HepG2 (cell line): Measurements from ENCODE around the gene LRFN2. TPM values are rescaled to one million over a fixed set of nuclear protein-coding genes. Genes with fewer than 3 reads are reported as not detected.

Source experiments
- ATAC-seq: fragments of 200-7000 bp; cut with Tn5 transposase; 3 replicates; pipeline ENCODE4 v1.9.1; 2020; ENCODE audit warnings: mild to moderate bottlenecking, moderate library complexity
- BruUV-seq: library from RNA; stranded (reverse); fragments of 400-500 nt; replicated peaks from 2 replicates; lab custom pipeline; 2021; lab: Mats Ljungman, UMichigan
- CTCF ChIA-PET: fragments of 300-600 bp; formaldehyde crosslinking; extraction: SDS; loops from one replicate; lab custom pipeline; 2021; ENCODE audit warnings: low total read pairs, inconsistent platforms, low intra/inter-chr PET ratio; lab: Yijun Ruan, JAX
- POLR2A ChIA-PET: fragments of 350-600 bp; sonication (Branson Sonifier 250); formaldehyde crosslinking; loops from one replicate; lab custom pipeline; 2020; ENCODE audit warnings: antibody characterized with exemption, inconsistent platforms; lab: Yijun Ruan, JAX
- DNase-seq: peaks from one replicate; pipeline ENCODE4 v3.0.0-alpha.2; 2015; ENCODE audit warnings: low spot score
- FAIRE-seq: peaks from 3 replicates; lab custom pipeline; 2011; peaks lifted over from hg19 to GRCh38; lab: Jason Lieb, UNC
- H2AFZ ChIP-seq: one replicate; pipeline ENCODE4 v1.6.1; 2011; ENCODE audit warnings: low read length, inconsistent platforms
- H3K27ac ChIP-seq: fragments of 300-600 bp; 3 replicates; pipeline ENCODE4 v1.8.0; 2011; ENCODE audit warnings: mixed run types, mild to moderate bottlenecking, mixed read lengths, low read length, inconsistent platforms; ENCODE audit not compliant: insufficient read depth; ENCODE audit errors: extremely low read length
- H3K27me3 ChIP-seq, 2 experiments: fragments of 200-600 bp in 1 of 2; 2 replicates in 1 of 2; 3 replicates in 1 of 2; pipeline versions ENCODE4 v1.6.0 to v1.8.0; 2011; ENCODE audit warnings: low read length in 2 of 2, mild to moderate bottlenecking in 2 of 2, moderate library complexity in 2 of 2, inconsistent platforms in 1 of 2; ENCODE audit not compliant: insufficient read depth in 2 of 2, control insufficient read depth in 1 of 2
- H3K36me3 ChIP-seq, 2 experiments: fragments of 200-600 bp in 1 of 2; replicated peaks in 1 of 2; 2 replicates in 1 of 2; 3 replicates in 1 of 2; pipeline versions ENCODE4 v1.5.1 to v1.8.0; 2011; ENCODE audit warnings: low read length in 2 of 2, inconsistent platforms in 1 of 2; ENCODE audit not compliant: insufficient read depth in 2 of 2, control insufficient read depth in 1 of 2
- H3K4me1 ChIP-seq: 2 replicates; pipeline ENCODE4 v1.5.1; 2012; ENCODE audit warnings: low read length, inconsistent platforms; ENCODE audit not compliant: insufficient read depth
- H3K4me2 ChIP-seq: 2 replicates; pipeline ENCODE4 v1.6.0; 2011; ENCODE audit warnings: low read depth, low read length, inconsistent platforms
- H3K4me3 ChIP-seq, 3 experiments: fragments of 200-600 bp in 1 of 3; sonication (generic), shearing (Covaris generic) in 1 of 3; replicated peaks in 1 of 3; 2 replicates each; pipeline ENCODE4 v1.5.1; 2011 to 2016; ENCODE audit warnings: low read length in 3 of 3, inconsistent platforms in 2 of 3, low read depth in 2 of 3, mild to moderate bottlenecking in 2 of 3, control low read depth in 1 of 3, mixed read lengths in 1 of 3; ENCODE audit not compliant: insufficient read depth in 1 of 3
- H3K79me2 ChIP-seq: one replicate; pipeline ENCODE4 v1.6.1; 2011; ENCODE audit warnings: low read length, inconsistent platforms; ENCODE audit not compliant: insufficient read depth
- H3K9ac ChIP-seq: 2 replicates; pipeline ENCODE4 v1.6.0; 2011; ENCODE audit warnings: mild to moderate bottlenecking, low read depth, low read length, inconsistent platforms; ENCODE audit not compliant: insufficient read depth
- H3K9me3 ChIP-seq: 2 replicates; pipeline ENCODE4 v1.5.1; 2012; ENCODE audit warnings: mild to moderate bottlenecking, low read length
- H4K20me1 ChIP-seq: 2 replicates; pipeline ENCODE4 v1.6.0; 2011; ENCODE audit warnings: inconsistent platforms, mild to moderate bottlenecking, low read length, moderate library complexity; ENCODE audit not compliant: insufficient read depth
- AHR ChIP-seq: IDR thresholded peaks from 2 replicates; pipeline ENCODE4 v1.6.1; 2018; ENCODE audit warnings: missing genetic modification reagents, missing compliant biosample characterization
- ARHGAP35 ChIP-seq: sonication (generic); formaldehyde crosslinking; IDR thresholded peaks from 2 replicates; pipeline ENCODE4 v1.9.0; 2022; ENCODE audit warnings: mild to moderate bottlenecking, inconsistent platforms, moderate library complexity, missing genetic modification reagents, borderline replicate concordance
- FOXK1 ChIP-seq: sonication (generic); formaldehyde crosslinking; IDR thresholded peaks from 2 replicates; pipeline ENCODE4 v1.4.0; 2020; ENCODE audit warnings: low read depth, missing genetic modification reagents, borderline replicate concordance
- FOXO1 ChIP-seq: sonication (generic); formaldehyde crosslinking; IDR thresholded peaks from 2 replicates; pipeline ENCODE4 v1.4.0; 2020; ENCODE audit warnings: missing genetic modification reagents
- GATAD2A ChIP-seq: IDR thresholded peaks from 2 replicates; pipeline ENCODE4 v1.6.1; 2016
- NONO ChIP-seq, 2 experiments: fragments of 450-650 bp in 1 of 2; sonication (generic) in 1 of 2; formaldehyde crosslinking in 1 of 2; IDR thresholded peaks in 1 of 2; conservative IDR thresholded peaks in 1 of 2; 2 replicates each; pipeline versions ENCODE4 v1.6.1 to v1.8.0; 2017 to 2022; ENCODE audit warnings: mild to moderate bottlenecking in 1 of 2, missing genetic modification reagents in 1 of 2, moderate library complexity in 1 of 2
- NR2C2 ChIP-seq: sonication (generic); formaldehyde crosslinking; IDR thresholded peaks from 2 replicates; pipeline ENCODE4 v1.4.0; 2020; ENCODE audit warnings: missing genetic modification reagents, mild to moderate bottlenecking, moderate library complexity, borderline replicate concordance
- PHF21A ChIP-seq: sonication (generic); formaldehyde crosslinking; IDR thresholded peaks from 2 replicates; pipeline ENCODE4 v1.5.0; 2020; ENCODE audit warnings: mild to moderate bottlenecking, missing genetic modification reagents
- RBAK ChIP-seq: sonication (generic); formaldehyde crosslinking; IDR thresholded peaks from 2 replicates; pipeline ENCODE4 v1.5.1; 2020; ENCODE audit warnings: mild to moderate bottlenecking, missing genetic modification reagents
- SP2 ChIP-seq: sonication (generic); formaldehyde crosslinking; IDR thresholded peaks from 2 replicates; pipeline ENCODE4 v1.5.1; 2020; ENCODE audit warnings: mild to moderate bottlenecking, missing genetic modification reagents
- TMF1 ChIP-seq: sonication (generic); formaldehyde crosslinking; IDR thresholded peaks from 2 replicates; pipeline ENCODE4 v1.8.1; 2022; ENCODE audit warnings: low read depth, missing genetic modification reagents
- ZMYM4 ChIP-seq: sonication (generic); formaldehyde crosslinking; IDR thresholded peaks from 2 replicates; pipeline ENCODE4 v1.8.1; 2023; ENCODE audit warnings: mild to moderate bottlenecking, missing genetic modification reagents
- ZNF296 ChIP-seq: sonication (generic); formaldehyde crosslinking; conservative IDR thresholded peaks from 2 replicates; pipeline ENCODE4 v1.5.0; 2020; ENCODE audit warnings: mild to moderate bottlenecking, missing genetic modification reagents
- ZNF33B ChIP-seq: sonication (generic); formaldehyde crosslinking; IDR thresholded peaks from 2 replicates; pipeline ENCODE4 v1.5.1; 2020; ENCODE audit warnings: mild to moderate bottlenecking, missing genetic modification reagents
- ZNF629 ChIP-seq: sonication (generic); formaldehyde crosslinking; conservative IDR thresholded peaks from 2 replicates; pipeline ENCODE4 v1.5.0; 2020; ENCODE audit warnings: missing genetic modification reagents
- ZNF768 ChIP-seq: sonication (generic); formaldehyde crosslinking; IDR thresholded peaks from 2 replicates; pipeline ENCODE4 v1.4.0; 2020; ENCODE audit warnings: missing genetic modification reagents
- WGBS: methylation state at CpG from one replicate; pipeline ENCODE4 v1.1.6; 2017; ENCODE audit warnings: low lambda C conversion rate; 5-methylcytosine and 5-hydroxymethylcytosine counted together
- in situ Hi-C: cut with HindIII; loops from 2 replicates; pipeline ENCODE4 v1.10.0; 2017; ENCODE audit warnings: low pct_unique_long_range_greater_than_20kb; ENCODE audit not compliant: extremely low pct_ligation_motif_present
- intact Hi-C: fragments of 100-400 bp; cut with micrococcal nuclease; formaldehyde crosslinking; loops from one replicate; pipeline ENCODE4 v1.10.0; 2022; ENCODE audit not compliant: unreplicated experiment
- polyA plus RNA-seq, 8 experiments: library from polyadenylated mRNA; depleted of rRNA in 3 of 8; stranded (reverse) in 7 of 8; unstranded in 1 of 8; fragments of >200 nt; fragmentation: Illumina TruSeq in 4 of 8; extraction: Trizol in 4 of 8; gene quantifications; 2 replicates each; pipeline versions ENCODE4 v1.2.1 to v1.2.3, GENCODE V29; 2011 to 2016; ENCODE audit warnings: low read depth in 4 of 8, missing spikeins in 1 of 8, mixed read lengths in 1 of 8; ENCODE audit not compliant: insufficient read depth in 1 of 8
- total RNA-seq, 5 experiments: library from RNA; depleted of rRNA; stranded (reverse); fragments of >200 nt; fragmentation: Illumina TruSeq; extraction: Trizol; gene quantifications; 2 replicates each; pipeline ENCODE4 v1.2.3, GENCODE V29; 2016; ENCODE audit warnings: low read depth in 1 of 5
- TF ChIP-seq, protein P1 (sequence below): sonication (generic); formaldehyde crosslinking; IDR thresholded peaks from 2 replicates; pipeline ENCODE4; 2020; ENCODE audit warnings: missing genetic modification reagents, mild to moderate bottlenecking, borderline replicate concordance

The LRFN2 gene
- total and polyA plus RNA-seq, 2 of the 13 experiments (the other 11 are each of a cell fraction or from before 2014, with no cell fraction given), result not detected

DNA sequence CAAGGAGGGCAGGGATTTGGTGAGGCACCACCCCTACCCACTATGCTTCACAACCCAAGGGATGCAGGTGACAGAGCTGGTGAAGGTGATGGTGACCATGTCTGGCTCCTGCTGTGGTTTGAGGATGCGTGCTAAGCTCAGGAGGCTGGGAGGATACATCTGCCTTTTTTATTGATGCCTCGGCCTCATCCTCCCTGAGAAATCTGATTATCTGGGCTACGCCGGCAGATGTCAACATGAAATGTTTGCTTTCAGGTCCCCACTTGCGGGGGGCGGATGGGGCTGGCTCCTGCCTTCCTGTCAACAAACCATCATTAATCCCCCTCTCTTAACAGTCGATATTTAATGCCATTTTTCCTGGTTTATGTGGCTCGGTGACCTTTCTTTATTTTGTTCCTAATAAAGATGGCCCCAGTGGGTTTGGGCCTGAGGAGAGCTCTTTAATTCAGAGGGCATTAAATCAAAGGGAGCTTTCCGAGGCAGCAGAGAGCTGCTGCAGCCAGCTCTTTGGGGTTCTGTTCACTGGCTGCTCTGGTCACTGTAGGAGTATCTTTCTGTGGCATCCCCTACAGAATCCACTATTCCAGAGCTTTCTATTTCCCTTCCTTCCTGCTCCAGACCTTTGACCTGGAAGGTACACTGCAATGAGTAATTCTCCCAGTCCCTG lies 33.5 kb upstream of the LRFN2 start (continued):
- TF ChIP-seq, protein P1, sequence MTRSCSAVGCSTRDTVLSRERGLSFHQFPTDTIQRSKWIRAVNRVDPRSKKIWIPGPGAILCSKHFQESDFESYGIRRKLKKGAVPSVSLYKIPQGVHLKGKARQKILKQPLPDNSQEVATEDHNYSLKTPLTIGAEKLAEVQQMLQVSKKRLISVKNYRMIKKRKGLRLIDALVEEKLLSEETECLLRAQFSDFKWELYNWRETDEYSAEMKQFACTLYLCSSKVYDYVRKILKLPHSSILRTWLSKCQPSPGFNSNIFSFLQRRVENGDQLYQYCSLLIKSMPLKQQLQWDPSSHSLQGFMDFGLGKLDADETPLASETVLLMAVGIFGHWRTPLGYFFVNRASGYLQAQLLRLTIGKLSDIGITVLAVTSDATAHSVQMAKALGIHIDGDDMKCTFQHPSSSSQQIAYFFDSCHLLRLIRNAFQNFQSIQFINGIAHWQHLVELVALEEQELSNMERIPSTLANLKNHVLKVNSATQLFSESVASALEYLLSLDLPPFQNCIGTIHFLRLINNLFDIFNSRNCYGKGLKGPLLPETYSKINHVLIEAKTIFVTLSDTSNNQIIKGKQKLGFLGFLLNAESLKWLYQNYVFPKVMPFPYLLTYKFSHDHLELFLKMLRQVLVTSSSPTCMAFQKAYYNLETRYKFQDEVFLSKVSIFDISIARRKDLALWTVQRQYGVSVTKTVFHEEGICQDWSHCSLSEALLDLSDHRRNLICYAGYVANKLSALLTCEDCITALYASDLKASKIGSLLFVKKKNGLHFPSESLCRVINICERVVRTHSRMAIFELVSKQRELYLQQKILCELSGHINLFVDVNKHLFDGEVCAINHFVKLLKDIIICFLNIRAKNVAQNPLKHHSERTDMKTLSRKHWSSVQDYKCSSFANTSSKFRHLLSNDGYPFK (CRISPR knock-in tag), result no peak
- TF ChIP-seq GATAD2A (CRISPR knock-in tag) (no peak), AHR (CRISPR knock-in tag) (no peak), ZNF33B (CRISPR knock-in tag) (no peak), ZMYM4 (CRISPR knock-in tag) (no peak), PHF21A (no peak), FOXK1 (CRISPR knock-in tag) (no peak)

DNA sequence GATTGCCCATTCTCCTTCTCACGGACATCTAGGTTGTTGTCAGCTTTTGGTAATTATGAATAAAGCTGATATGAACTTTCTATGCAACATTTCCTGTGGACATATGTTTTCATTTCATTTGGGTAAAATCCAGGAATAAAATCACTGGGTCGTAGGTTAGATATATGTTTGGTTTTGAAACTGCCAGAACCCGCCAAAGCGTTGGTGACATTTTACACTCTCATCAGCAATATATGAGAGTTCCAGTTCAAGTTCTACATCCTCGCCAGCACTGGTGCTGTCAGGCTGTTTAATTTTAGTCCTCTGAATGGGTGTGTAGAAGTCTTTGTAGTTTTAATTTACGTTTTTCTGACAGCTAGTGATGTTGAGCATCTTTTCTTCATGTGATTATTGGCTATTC lies 27.5 kb upstream of the LRFN2 start:
- in situ Hi-C loops, result no loop called here
- H3K79me2 ChIP-seq, result no peaks in the 10 kb centered on the region
- H4K20me1 ChIP-seq, result no peaks in the 10 kb centered on the region
- no TSS peak for BruUV-seq
- H3K9ac ChIP-seq, result no peak overlapping the region
- no peaks in the 10 kb centered on the region for H3K9me3 ChIP-seq
- H3K4me2 ChIP-seq, result no peak overlapping the region
- no peaks in the 10 kb centered on the region for H3K36me3 ChIP-seq
- H3K27me3 ChIP-seq, result peaks cover 0 to 5% of the 10 kb centered on the region in 2 experiments; a peak in 1 of 5 replicates
- 26% methylated on average over 6 of the region's 6 CpGs for WGBS
- H3K4me1 ChIP-seq, result no peaks in the 10 kb centered on the region
- no peak overlapping the region for H2AFZ ChIP-seq
- no peak overlapping the region for H3K27ac ChIP-seq
- FAIRE-seq (no peak), ATAC-seq (no peak), DNase-seq (no peak)
- TF ChIP-seq SP2 (CRISPR knock-in tag) (no peak), ARHGAP35 (CRISPR knock-in tag) (no peak), TMF1 (CRISPR knock-in tag) (no peak), NONO (IDR thresholded peaks at IDR 0.05) (no peak), NONO (CRISPR knock-in tag; conservative IDR thresholded peaks at IDR 0.05) (no peak), ZNF768 (no peak), ZNF296 (CRISPR knock-in tag) (no peak), RBAK (CRISPR knock-in tag) (no peak), NR2C2 (CRISPR knock-in tag) (no peak), ZNF629 (no peak), FOXO1 (CRISPR knock-in tag) (no peak)
- CTCF ChIA-PET, result no interaction called here
- POLR2A ChIA-PET, result no interaction called here
- H3K4me3 ChIP-seq, result no peak overlapping the region
- intact Hi-C loops, result no loop called here
